HepG2 (cell line): Measurements from ENCODE around the gene MGAT4C. TPM values are rescaled to one million over a fixed set of nuclear protein-coding genes. Genes with fewer than 3 reads are reported as not detected.

Experiments
- ATAC-seq: fragments of 200-7000 bp; cut with Tn5 transposase; 3 replicates; pipeline ENCODE4 v1.9.1; 2020; ENCODE audit warnings: mild to moderate bottlenecking, moderate library complexity
- BruUV-seq: library from RNA; stranded (reverse); fragments of 400-500 nt; replicated peaks from 2 replicates; lab custom pipeline; 2021; lab: Mats Ljungman, UMichigan
- CTCF ChIA-PET: fragments of 300-600 bp; formaldehyde crosslinking; extraction: SDS; loops from one replicate; lab custom pipeline; 2021; ENCODE audit warnings: low total read pairs, inconsistent platforms, low intra/inter-chr PET ratio; lab: Yijun Ruan, JAX
- POLR2A ChIA-PET: fragments of 350-600 bp; sonication (Branson Sonifier 250); formaldehyde crosslinking; loops from one replicate; lab custom pipeline; 2020; ENCODE audit warnings: antibody characterized with exemption, inconsistent platforms; lab: Yijun Ruan, JAX
- DNase-seq: peaks from one replicate; pipeline ENCODE4 v3.0.0-alpha.2; 2015; ENCODE audit warnings: low spot score
- FAIRE-seq: peaks from 3 replicates; lab custom pipeline; 2011; peaks lifted over from hg19 to GRCh38; lab: Jason Lieb, UNC
- H2AFZ ChIP-seq: one replicate; pipeline ENCODE4 v1.6.1; 2011; ENCODE audit warnings: low read length, inconsistent platforms
- H3K27ac ChIP-seq: fragments of 300-600 bp; 3 replicates; pipeline ENCODE4 v1.8.0; 2011; ENCODE audit warnings: mixed run types, mild to moderate bottlenecking, mixed read lengths, low read length, inconsistent platforms; ENCODE audit not compliant: insufficient read depth; ENCODE audit errors: extremely low read length
- H3K27me3 ChIP-seq, 2 experiments: fragments of 200-600 bp in 1 of 2; 2 replicates in 1 of 2; 3 replicates in 1 of 2; pipeline versions ENCODE4 v1.6.0 to v1.8.0; 2011; ENCODE audit warnings: low read length in 2 of 2, mild to moderate bottlenecking in 2 of 2, moderate library complexity in 2 of 2, inconsistent platforms in 1 of 2; ENCODE audit not compliant: insufficient read depth in 2 of 2, control insufficient read depth in 1 of 2
- H3K36me3 ChIP-seq, 2 experiments: fragments of 200-600 bp in 1 of 2; replicated peaks in 1 of 2; 2 replicates in 1 of 2; 3 replicates in 1 of 2; pipeline versions ENCODE4 v1.5.1 to v1.8.0; 2011; ENCODE audit warnings: low read length in 2 of 2, inconsistent platforms in 1 of 2; ENCODE audit not compliant: insufficient read depth in 2 of 2, control insufficient read depth in 1 of 2
- H3K4me1 ChIP-seq: 2 replicates; pipeline ENCODE4 v1.5.1; 2012; ENCODE audit warnings: low read length, inconsistent platforms; ENCODE audit not compliant: insufficient read depth
- H3K4me2 ChIP-seq: 2 replicates; pipeline ENCODE4 v1.6.0; 2011; ENCODE audit warnings: low read depth, low read length, inconsistent platforms
- H3K4me3 ChIP-seq, 3 experiments: fragments of 200-600 bp in 1 of 3; sonication (generic), shearing (Covaris generic) in 1 of 3; replicated peaks in 1 of 3; 2 replicates each; pipeline ENCODE4 v1.5.1; 2011 to 2016; ENCODE audit warnings: low read length in 3 of 3, inconsistent platforms in 2 of 3, low read depth in 2 of 3, mild to moderate bottlenecking in 2 of 3, control low read depth in 1 of 3, mixed read lengths in 1 of 3; ENCODE audit not compliant: insufficient read depth in 1 of 3
- H3K79me2 ChIP-seq: one replicate; pipeline ENCODE4 v1.6.1; 2011; ENCODE audit warnings: low read length, inconsistent platforms; ENCODE audit not compliant: insufficient read depth
- H3K9ac ChIP-seq: 2 replicates; pipeline ENCODE4 v1.6.0; 2011; ENCODE audit warnings: mild to moderate bottlenecking, low read depth, low read length, inconsistent platforms; ENCODE audit not compliant: insufficient read depth
- H3K9me3 ChIP-seq: 2 replicates; pipeline ENCODE4 v1.5.1; 2012; ENCODE audit warnings: mild to moderate bottlenecking, low read length
- H4K20me1 ChIP-seq: 2 replicates; pipeline ENCODE4 v1.6.0; 2011; ENCODE audit warnings: inconsistent platforms, mild to moderate bottlenecking, low read length, moderate library complexity; ENCODE audit not compliant: insufficient read depth
- CTCF ChIP-seq: sonication (generic); formaldehyde crosslinking; IDR thresholded peaks from 2 replicates; pipeline ENCODE4 v1.5.0; 2020; ENCODE audit warnings: mild to moderate bottlenecking, missing genetic modification reagents, moderate library complexity
- MEF2D ChIP-seq: sonication (generic); formaldehyde crosslinking; IDR thresholded peaks from 2 replicates; pipeline ENCODE4 v1.5.1; 2020; ENCODE audit warnings: mild to moderate bottlenecking, missing genetic modification reagents
- STAG1 ChIP-seq: sonication (generic); formaldehyde crosslinking; IDR thresholded peaks from 2 replicates; pipeline ENCODE4 v1.4.0; 2020; ENCODE audit warnings: missing genetic modification reagents
- WGBS: methylation state at CpG from one replicate; pipeline ENCODE4 v1.1.6; 2017; ENCODE audit warnings: low lambda C conversion rate; 5-methylcytosine and 5-hydroxymethylcytosine counted together
- in situ Hi-C: cut with HindIII; loops from 2 replicates; pipeline ENCODE4 v1.10.0; 2017; ENCODE audit warnings: low pct_unique_long_range_greater_than_20kb; ENCODE audit not compliant: extremely low pct_ligation_motif_present
- intact Hi-C: fragments of 100-400 bp; cut with micrococcal nuclease; formaldehyde crosslinking; loops from one replicate; pipeline ENCODE4 v1.10.0; 2022; ENCODE audit not compliant: unreplicated experiment
- polyA plus RNA-seq, 8 experiments: library from polyadenylated mRNA; depleted of rRNA in 3 of 8; stranded (reverse) in 7 of 8; unstranded in 1 of 8; fragments of >200 nt; fragmentation: Illumina TruSeq in 4 of 8; extraction: Trizol in 4 of 8; gene quantifications; 2 replicates each; pipeline versions ENCODE4 v1.2.1 to v1.2.3, GENCODE V29; 2011 to 2016; ENCODE audit warnings: low read depth in 4 of 8, missing spikeins in 1 of 8, mixed read lengths in 1 of 8; ENCODE audit not compliant: insufficient read depth in 1 of 8
- total RNA-seq, 5 experiments: library from RNA; depleted of rRNA; stranded (reverse); fragments of >200 nt; fragmentation: Illumina TruSeq; extraction: Trizol; gene quantifications; 2 replicates each; pipeline ENCODE4 v1.2.3, GENCODE V29; 2016; ENCODE audit warnings: low read depth in 1 of 5

MGAT4C gene
- total and polyA plus RNA-seq, 2 of the 13 experiments (the other 11 are each of a cell fraction or from before 2014, with no cell fraction given) = not detected

- no TSS peak for BruUV-seq
- peak; percentile 12 for DNase-seq
- no peaks in the 10 kb centered on the region for H3K79me2 ChIP-seq
- in situ Hi-C loops (no loop called here), intact Hi-C loops (loop anchor here (1.0 to 5.0 kb wide), 3 partner anchors 345 to 1927 kb away; no protein-coding TSS in a partner anchor)
- FAIRE-seq = no peak
- H3K9me3 ChIP-seq = no peaks in the 10 kb centered on the region
- no peak overlapping the region for H3K9ac ChIP-seq
- H4K20me1 ChIP-seq = no peaks in the 10 kb centered on the region
- no peak overlapping the region for H3K4me3 ChIP-seq
- CTCF ChIA-PET = interaction anchor here (1.6 to 1.9 kb wide), 2 partner anchors 345 to 452 kb away, joined by 4 to 11 read pairs; no protein-coding TSS in a partner anchor
- no peak overlapping the region for H3K4me2 ChIP-seq
- peak; percentile 46 for TF ChIP-seq CTCF (CRISPR knock-in tag)
- no peak for TF ChIP-seq MEF2D (CRISPR knock-in tag)
- peak; percentile 50 for TF ChIP-seq STAG1 (CRISPR knock-in tag)
- no peak overlapping the region for H2AFZ ChIP-seq
- no peaks in the 10 kb centered on the region for H3K27me3 ChIP-seq
- no peaks in the 10 kb centered on the region for H3K36me3 ChIP-seq
- H3K4me1 ChIP-seq = no peaks in the 10 kb centered on the region
- POLR2A ChIA-PET = no interaction called here
- H3K27ac ChIP-seq = no peak overlapping the region
- ATAC-seq = no peak
- 2% methylated on average over 3 of the region's 3 CpGs for WGBS
These were observed 335.8 kb downstream of the MGAT4C start for GRCh38 chr12:85920324-85920947.
